Liver (tissue), 9 donors: ENCODE measurements around the gene FAM169A. TPM values are rescaled to one million over a fixed set of nuclear protein-coding genes. Genes with fewer than 3 reads are reported as not detected.

Source experiments
- DNase-seq: peaks from one replicate; pipeline ENCODE4 v3.0.0-alpha.2; 2017; ENCODE audit warnings: low spot score
- H3K27ac ChIP-seq, 2 donors: one replicate each; pipeline ENCODE4 v1.7.0; 2013; ENCODE audit warnings: inconsistent platforms in 2 of 2, low read length in 2 of 2, control low read depth in 1 of 2, low read depth in 1 of 2, mild to moderate bottlenecking in 1 of 2
- H3K27me3 ChIP-seq, 4 donors: one replicate each; pipeline versions ENCODE4 v1.6.1 to v1.7.0; 2013; ENCODE audit warnings: low read length in 3 of 4, inconsistent platforms in 1 of 4, mild to moderate bottlenecking in 1 of 4, moderate library complexity in 1 of 4; ENCODE audit not compliant: control insufficient read depth in 4 of 4, insufficient read depth in 4 of 4
- H3K36me3 ChIP-seq, 4 donors: one replicate each; pipeline versions ENCODE4 v1.6.1 to v1.7.0; 2013; ENCODE audit warnings: low read length in 3 of 4, mild to moderate bottlenecking in 3 of 4, low read depth in 1 of 4, moderate library complexity in 1 of 4; ENCODE audit not compliant: control insufficient read depth in 4 of 4, insufficient read depth in 3 of 4
- H3K4me1 ChIP-seq, 4 donors: one replicate each; pipeline versions ENCODE4 v1.6.1 to v1.7.0; 2013; ENCODE audit warnings: low read length in 3 of 4, mild to moderate bottlenecking in 3 of 4, moderate library complexity in 1 of 4; ENCODE audit not compliant: control insufficient read depth in 4 of 4, insufficient read depth in 4 of 4
- H3K4me3 ChIP-seq, 3 donors: one replicate each; pipeline versions ENCODE4 v1.6.1 to v1.7.0; 2013; ENCODE audit warnings: low read length in 3 of 3, control low read depth in 1 of 3, low read depth in 1 of 3, mild to moderate bottlenecking in 1 of 3
- H3K9ac ChIP-seq, 2 donors: one replicate each; pipeline ENCODE4 v1.7.0; 2013; ENCODE audit warnings: low read length in 2 of 2, mild to moderate bottlenecking in 2 of 2, moderate library complexity in 2 of 2, control low read depth in 1 of 2, low read depth in 1 of 2
- H3K9me3 ChIP-seq, 4 donors: one replicate each; pipeline versions ENCODE4 v1.6.1 to v1.7.0; 2013; ENCODE audit warnings: low read length in 3 of 4; ENCODE audit not compliant: control insufficient read depth in 4 of 4
- EGR1 ChIP-seq, 2 donors: IDR thresholded peaks; 2 replicates each; pipeline ENCODE4 v1.6.1; 2016 to 2018; ENCODE audit warnings: antibody characterized with exemption in 2 of 2, low read depth in 2 of 2
- FOXA1 ChIP-seq: IDR thresholded peaks from 2 replicates; pipeline ENCODE4 v1.6.1; 2016; ENCODE audit warnings: antibody characterized with exemption
- FOXA2 ChIP-seq: IDR thresholded peaks from 2 replicates; pipeline ENCODE4 v1.6.1; 2016; ENCODE audit warnings: antibody characterized with exemption
- GABPA ChIP-seq, 2 donors: IDR thresholded peaks in 1 of 2; conservative IDR thresholded peaks in 1 of 2; 2 replicates each; pipeline ENCODE4 v1.6.1; 2016; ENCODE audit warnings: antibody characterized with exemption in 2 of 2, mild to moderate bottlenecking in 1 of 2, moderate library complexity in 1 of 2
- HNF4A ChIP-seq, 2 donors: conservative IDR thresholded peaks; 2 replicates each; pipeline ENCODE4 v1.6.1; 2016; ENCODE audit warnings: antibody characterized with exemption in 2 of 2, mild to moderate bottlenecking in 2 of 2
- HNF4G ChIP-seq: IDR thresholded peaks from 2 replicates; pipeline ENCODE4 v1.6.1; 2016; ENCODE audit warnings: antibody characterized with exemption
- JUND ChIP-seq, 2 donors: IDR thresholded peaks; 2 replicates each; pipeline ENCODE4 v1.6.1; 2016; ENCODE audit warnings: antibody characterized with exemption in 2 of 2
- NR2F2 ChIP-seq: IDR thresholded peaks from 2 replicates; pipeline ENCODE4 v1.6.1; 2016; ENCODE audit warnings: antibody characterized with exemption
- RAD21 ChIP-seq, 2 donors: IDR thresholded peaks; 2 replicates each; pipeline ENCODE4 v1.6.1; 2016; ENCODE audit warnings: antibody characterized with exemption in 2 of 2, mild to moderate bottlenecking in 2 of 2
- RXRA ChIP-seq, 2 donors: IDR thresholded peaks; 2 replicates each; pipeline ENCODE4 v1.6.1; 2017 to 2018; ENCODE audit warnings: antibody characterized with exemption in 2 of 2, mild to moderate bottlenecking in 1 of 2
- SP1 ChIP-seq: IDR thresholded peaks from 2 replicates; pipeline ENCODE4 v1.6.1; 2018; ENCODE audit warnings: antibody characterized with exemption, mild to moderate bottlenecking
- TAF1 ChIP-seq: conservative IDR thresholded peaks from 2 replicates; pipeline ENCODE4 v1.6.1; 2016; ENCODE audit warnings: antibody characterized with exemption, mild to moderate bottlenecking
- YY1 ChIP-seq: IDR thresholded peaks from 2 replicates; pipeline ENCODE4 v1.6.1; 2016; ENCODE audit warnings: antibody characterized with exemption, mild to moderate bottlenecking
- WGBS: extraction: QIAGEN DNeasy Blood & Tissue Kit; methylation state at CpG from one replicate; pipeline ENCODE4 v1.1.7; 2013; 5-methylcytosine and 5-hydroxymethylcytosine counted together
- polyA plus RNA-seq, 2 donors: library from polyadenylated mRNA; stranded (reverse) in 1 of 2; unstranded in 1 of 2; fragments of 200-250 nt in 1 of 2; fragments of >200 nt in 1 of 2; fragmentation: Nextera tagmentation in 1 of 2; extraction: Ambion mirVana in 1 of 2; gene quantifications; one replicate each; pipeline versions ENCODE4 v1.2.1 to v1.2.3, GENCODE V29; 2013 to 2015
- total RNA-seq, 2 donors: library from RNA; depleted of rRNA; stranded (reverse); fragments of >200 nt; gene quantifications; one replicate each; pipeline ENCODE4 v1.2.3, GENCODE V29; 2014
- TF ChIP-seq, protein P1 (sequence below): IDR thresholded peaks from 2 replicates; pipeline ENCODE4 v1.6.1; 2016; ENCODE audit warnings: antibody characterized with exemption
- TF ChIP-seq, protein P2 (sequence below): IDR thresholded peaks from 2 replicates; pipeline ENCODE4 v1.6.1; 2016; ENCODE audit warnings: antibody characterized with exemption
- TF ChIP-seq, protein P3 (sequence below): IDR thresholded peaks from 2 replicates; pipeline ENCODE4 v1.6.1; 2016; ENCODE audit warnings: antibody characterized with exemption, mild to moderate bottlenecking
- TF ChIP-seq, protein P4 (sequence below): fragments of 150-350 bp; IDR thresholded peaks from 2 replicates; pipeline ENCODE4 v1.5.1; 2017; ENCODE audit warnings: improper control_type of control experiment, low read depth, low read length; ENCODE audit not compliant: missing input control
- TF ChIP-seq, protein P5 (sequence below): IDR thresholded peaks from 2 replicates; pipeline ENCODE4 v1.6.1; 2016; ENCODE audit warnings: antibody characterized with exemption
- donor health status: healthy.
- donor health status: healthy.
- donor health status: healthy.
- donor health status: healthy.
- donor health status: healthy.

Gene FAM169A
- total and polyA plus RNA-seq, 4 donors = 0.58 to 5.0 (median 0.92) TPM

DNA sequence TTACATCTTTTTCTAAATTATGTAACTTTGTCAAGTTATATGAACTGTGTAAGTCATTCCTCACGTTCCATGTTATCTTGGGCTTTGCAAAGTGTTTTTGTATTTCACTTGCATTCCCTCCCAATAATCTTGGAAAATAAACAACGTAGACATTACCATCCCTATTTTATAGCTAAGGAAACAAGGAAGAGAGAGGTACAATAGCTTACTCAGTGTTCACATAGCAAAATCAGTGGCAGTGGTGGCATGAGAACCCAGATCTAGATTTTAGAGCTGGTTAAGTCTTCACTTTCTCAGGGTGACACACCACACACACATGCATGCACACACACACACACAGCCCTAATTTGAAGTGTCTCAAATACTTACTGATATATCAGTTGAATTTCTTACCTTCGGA, 65.0 kb downstream of the FAM169A start:
- no peaks in the 10 kb centered on the region for H3K36me3 ChIP-seq

More for the DNA sequence above, 65.0 kb downstream of the FAM169A start:
- Histone ChIP-seq H3K27me3 (no peaks in the 10 kb centered on the region), H3K4me3 (no peak overlapping the region), H3K9me3 (no peaks in the 10 kb centered on the region), H3K4me1 (no peaks in the 10 kb centered on the region), H3K27ac (no peak overlapping the region), H3K9ac (no peak overlapping the region)
- TF ChIP-seq, protein P1, sequence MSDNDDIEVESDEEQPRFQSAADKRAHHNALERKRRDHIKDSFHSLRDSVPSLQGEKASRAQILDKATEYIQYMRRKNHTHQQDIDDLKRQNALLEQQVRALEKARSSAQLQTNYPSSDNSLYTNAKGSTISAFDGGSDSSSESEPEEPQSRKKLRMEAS = no peak
- TF ChIP-seq HNF4G (no peak), RXRA (IDR thresholded peaks at IDR 0.05) (no peak), JUND (IDR thresholded peaks at IDR 0.05) (no peak), NR2F2 (no peak), GABPA (IDR thresholded peaks at IDR 0.05 in 1 of 2, conservative IDR thresholded peaks at IDR 0.05 in 1 of 2) (no peak), SP1 (no peak), YY1 (no peak), EGR1 (IDR thresholded peaks at IDR 0.05; ENCODE audit: low read depth in 2 of 2) (no peak), RAD21 (IDR thresholded peaks at IDR 0.05) (no peak), FOXA2 (no peak), HNF4A (conservative IDR thresholded peaks at IDR 0.05) (no peak), FOXA1 (no peak), TAF1 (no peak)
- TF ChIP-seq, protein P2, sequence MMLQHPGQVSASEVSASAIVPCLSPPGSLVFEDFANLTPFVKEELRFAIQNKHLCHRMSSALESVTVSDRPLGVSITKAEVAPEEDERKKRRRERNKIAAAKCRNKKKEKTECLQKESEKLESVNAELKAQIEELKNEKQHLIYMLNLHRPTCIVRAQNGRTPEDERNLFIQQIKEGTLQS = no peak
- TF ChIP-seq, protein P3, sequence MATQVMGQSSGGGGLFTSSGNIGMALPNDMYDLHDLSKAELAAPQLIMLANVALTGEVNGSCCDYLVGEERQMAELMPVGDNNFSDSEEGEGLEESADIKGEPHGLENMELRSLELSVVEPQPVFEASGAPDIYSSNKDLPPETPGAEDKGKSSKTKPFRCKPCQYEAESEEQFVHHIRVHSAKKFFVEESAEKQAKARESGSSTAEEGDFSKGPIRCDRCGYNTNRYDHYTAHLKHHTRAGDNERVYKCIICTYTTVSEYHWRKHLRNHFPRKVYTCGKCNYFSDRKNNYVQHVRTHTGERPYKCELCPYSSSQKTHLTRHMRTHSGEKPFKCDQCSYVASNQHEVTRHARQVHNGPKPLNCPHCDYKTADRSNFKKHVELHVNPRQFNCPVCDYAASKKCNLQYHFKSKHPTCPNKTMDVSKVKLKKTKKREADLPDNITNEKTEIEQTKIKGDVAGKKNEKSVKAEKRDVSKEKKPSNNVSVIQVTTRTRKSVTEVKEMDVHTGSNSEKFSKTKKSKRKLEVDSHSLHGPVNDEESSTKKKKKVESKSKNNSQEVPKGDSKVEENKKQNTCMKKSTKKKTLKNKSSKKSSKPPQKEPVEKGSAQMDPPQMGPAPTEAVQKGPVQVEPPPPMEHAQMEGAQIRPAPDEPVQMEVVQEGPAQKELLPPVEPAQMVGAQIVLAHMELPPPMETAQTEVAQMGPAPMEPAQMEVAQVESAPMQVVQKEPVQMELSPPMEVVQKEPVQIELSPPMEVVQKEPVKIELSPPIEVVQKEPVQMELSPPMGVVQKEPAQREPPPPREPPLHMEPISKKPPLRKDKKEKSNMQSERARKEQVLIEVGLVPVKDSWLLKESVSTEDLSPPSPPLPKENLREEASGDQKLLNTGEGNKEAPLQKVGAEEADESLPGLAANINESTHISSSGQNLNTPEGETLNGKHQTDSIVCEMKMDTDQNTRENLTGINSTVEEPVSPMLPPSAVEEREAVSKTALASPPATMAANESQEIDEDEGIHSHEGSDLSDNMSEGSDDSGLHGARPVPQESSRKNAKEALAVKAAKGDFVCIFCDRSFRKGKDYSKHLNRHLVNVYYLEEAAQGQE = no peak
- TF ChIP-seq, protein P4, sequence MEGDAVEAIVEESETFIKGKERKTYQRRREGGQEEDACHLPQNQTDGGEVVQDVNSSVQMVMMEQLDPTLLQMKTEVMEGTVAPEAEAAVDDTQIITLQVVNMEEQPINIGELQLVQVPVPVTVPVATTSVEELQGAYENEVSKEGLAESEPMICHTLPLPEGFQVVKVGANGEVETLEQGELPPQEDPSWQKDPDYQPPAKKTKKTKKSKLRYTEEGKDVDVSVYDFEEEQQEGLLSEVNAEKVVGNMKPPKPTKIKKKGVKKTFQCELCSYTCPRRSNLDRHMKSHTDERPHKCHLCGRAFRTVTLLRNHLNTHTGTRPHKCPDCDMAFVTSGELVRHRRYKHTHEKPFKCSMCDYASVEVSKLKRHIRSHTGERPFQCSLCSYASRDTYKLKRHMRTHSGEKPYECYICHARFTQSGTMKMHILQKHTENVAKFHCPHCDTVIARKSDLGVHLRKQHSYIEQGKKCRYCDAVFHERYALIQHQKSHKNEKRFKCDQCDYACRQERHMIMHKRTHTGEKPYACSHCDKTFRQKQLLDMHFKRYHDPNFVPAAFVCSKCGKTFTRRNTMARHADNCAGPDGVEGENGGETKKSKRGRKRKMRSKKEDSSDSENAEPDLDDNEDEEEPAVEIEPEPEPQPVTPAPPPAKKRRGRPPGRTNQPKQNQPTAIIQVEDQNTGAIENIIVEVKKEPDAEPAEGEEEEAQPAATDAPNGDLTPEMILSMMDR = no peak
- TF ChIP-seq, protein P5, sequence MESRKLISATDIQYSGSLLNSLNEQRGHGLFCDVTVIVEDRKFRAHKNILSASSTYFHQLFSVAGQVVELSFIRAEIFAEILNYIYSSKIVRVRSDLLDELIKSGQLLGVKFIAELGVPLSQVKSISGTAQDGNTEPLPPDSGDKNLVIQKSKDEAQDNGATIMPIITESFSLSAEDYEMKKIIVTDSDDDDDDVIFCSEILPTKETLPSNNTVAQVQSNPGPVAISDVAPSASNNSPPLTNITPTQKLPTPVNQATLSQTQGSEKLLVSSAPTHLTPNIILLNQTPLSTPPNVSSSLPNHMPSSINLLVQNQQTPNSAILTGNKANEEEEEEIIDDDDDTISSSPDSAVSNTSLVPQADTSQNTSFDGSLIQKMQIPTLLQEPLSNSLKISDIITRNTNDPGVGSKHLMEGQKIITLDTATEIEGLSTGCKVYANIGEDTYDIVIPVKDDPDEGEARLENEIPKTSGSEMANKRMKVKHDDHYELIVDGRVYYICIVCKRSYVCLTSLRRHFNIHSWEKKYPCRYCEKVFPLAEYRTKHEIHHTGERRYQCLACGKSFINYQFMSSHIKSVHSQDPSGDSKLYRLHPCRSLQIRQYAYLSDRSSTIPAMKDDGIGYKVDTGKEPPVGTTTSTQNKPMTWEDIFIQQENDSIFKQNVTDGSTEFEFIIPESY = no peak
- 89% methylated on average over 3 of the region's 3 CpGs for WGBS
- no peak for DNase-seq
